IMR-90 (cell line): ENCODE data around the gene GIMAP5. TPM values are rescaled to one million over a fixed set of nuclear protein-coding genes. Genes with fewer than 3 reads are reported as not detected.

Source experiments
- ATAC-seq: fragments of 200-7000 bp; cut with Tn5 transposase; 2 replicates; pipeline ENCODE4 v1.9.1; 2020; ENCODE audit warnings: low read depth, mild to moderate bottlenecking, moderate library complexity
- BruUV-seq: library from RNA; stranded (reverse); fragments of 400-500 nt; replicated peaks from 2 replicates; lab custom pipeline; 2021; lab: Mats Ljungman, UMichigan
- CTCF ChIA-PET: fragments of 300-600 bp; formaldehyde crosslinking; extraction: SDS; loops from one replicate; lab custom pipeline; 2021; ENCODE audit warnings: antibody characterized with exemption; lab: Yijun Ruan, JAX
- POLR2A ChIA-PET: fragments of 300-600 bp; sonication (Branson Sonifier 250); formaldehyde crosslinking; loops from one replicate; lab custom pipeline; 2022; ENCODE audit warnings: antibody characterized with exemption; ENCODE audit not compliant: unreplicated experiment; lab: Charles Lee
- DNase-seq: peaks from one replicate; pipeline ENCODE4 v3.0.0; 2013
- H2AFZ ChIP-seq: replicated peaks from 2 replicates; pipeline ENCODE3; 2013; ENCODE audit warnings: low read length, mild to moderate bottlenecking; ENCODE audit not compliant: poor library complexity
- H2AK5ac ChIP-seq: 2 replicates; pipeline ENCODE4 v1.6.1; 2013; ENCODE audit warnings: low read depth, low read length, inconsistent platforms
- H2AK9ac ChIP-seq: replicated peaks from 2 replicates; pipeline ENCODE3; 2013; ENCODE audit warnings: mild to moderate bottlenecking, low read depth, low read length, moderate library complexity; ENCODE audit not compliant: poor library complexity
- H2BK120ac ChIP-seq: 2 replicates; pipeline ENCODE4 v1.6.1; 2013; ENCODE audit warnings: low read depth, low read length, inconsistent platforms
- H2BK15ac ChIP-seq: 3 replicates; pipeline ENCODE4 v1.6.1; 2013; ENCODE audit warnings: low read depth, low read length, inconsistent platforms
- H2BK20ac ChIP-seq: 2 replicates; pipeline ENCODE4 v1.6.1; 2013; ENCODE audit warnings: low read depth, mild to moderate bottlenecking, inconsistent platforms, low read length, moderate library complexity
- H2BK5ac ChIP-seq: 2 replicates; pipeline ENCODE4 v1.6.1; 2013; ENCODE audit warnings: mild to moderate bottlenecking, low read depth, low read length, inconsistent platforms; ENCODE audit not compliant: poor library complexity, severe bottlenecking
- H3K14ac ChIP-seq: replicated peaks from 2 replicates; pipeline ENCODE4 v1.6.1; 2013; ENCODE audit warnings: low read depth, low read length, inconsistent platforms
- H3K18ac ChIP-seq: 2 replicates; pipeline ENCODE4 v1.6.1; 2013; ENCODE audit warnings: low read depth, low read length, control low read depth
- H3K23ac ChIP-seq: 2 replicates; pipeline ENCODE4 v1.6.1; 2013; ENCODE audit warnings: low read depth, low read length, inconsistent platforms
- H3K27ac ChIP-seq: 2 replicates; pipeline ENCODE4 v1.5.1; 2013; ENCODE audit warnings: mild to moderate bottlenecking, control low read depth, low read length; ENCODE audit not compliant: insufficient read depth
- H3K27me3 ChIP-seq: 2 replicates; pipeline ENCODE4 v1.6.1; 2013; ENCODE audit warnings: low read length; ENCODE audit not compliant: control insufficient read depth, insufficient read depth
- H3K36me3 ChIP-seq: 2 replicates; pipeline ENCODE4 v1.6.1; 2013; ENCODE audit warnings: low read length, mixed read lengths; ENCODE audit not compliant: control insufficient read depth, insufficient read depth
- H3K4ac ChIP-seq: 2 replicates; pipeline ENCODE4 v1.6.1; 2013; ENCODE audit warnings: low read depth, low read length, inconsistent platforms
- H3K4me1 ChIP-seq: 2 replicates; pipeline ENCODE4 v1.6.1; 2013; ENCODE audit warnings: low read length, mixed read lengths; ENCODE audit not compliant: control insufficient read depth, insufficient read depth
- H3K4me2 ChIP-seq: 2 replicates; pipeline ENCODE4 v1.6.1; 2013; ENCODE audit warnings: low read depth, mild to moderate bottlenecking, control low read depth, low read length, moderate library complexity
- H3K4me3 ChIP-seq: 2 replicates; pipeline ENCODE4 v1.5.1; 2013; ENCODE audit warnings: low read depth, mild to moderate bottlenecking, control low read depth, low read length, moderate library complexity; ENCODE audit not compliant: insufficient read depth
- H3K56ac ChIP-seq: 2 replicates; pipeline ENCODE4 v1.6.1; 2013; ENCODE audit warnings: low read length, inconsistent platforms; ENCODE audit not compliant: insufficient read depth; ENCODE audit errors: extremely low read depth
- H3K79me1 ChIP-seq, 2 experiments: 2 replicates each; pipeline ENCODE4 v1.6.1; 2013; ENCODE audit warnings: low read length in 2 of 2, inconsistent platforms in 1 of 2, low read depth in 1 of 2
- H3K9ac ChIP-seq: 2 replicates; pipeline ENCODE4 v1.6.1; 2013; ENCODE audit warnings: low read depth, low read length, control low read depth
- H3K9me1 ChIP-seq: 2 replicates; pipeline ENCODE4 v1.6.1; 2013; ENCODE audit warnings: low read length, inconsistent platforms; ENCODE audit not compliant: insufficient read depth
- H3K9me3 ChIP-seq: 2 replicates; pipeline ENCODE4 v1.6.1; 2013; ENCODE audit warnings: low read length; ENCODE audit not compliant: control insufficient read depth, insufficient read depth
- H4K20me1 ChIP-seq: 2 replicates; pipeline ENCODE4 v1.6.1; 2013; ENCODE audit warnings: low read length, inconsistent platforms; ENCODE audit not compliant: insufficient read depth
- H4K5ac ChIP-seq: 2 replicates; pipeline ENCODE4 v1.6.1; 2013; ENCODE audit warnings: mild to moderate bottlenecking, low read depth, low read length, control low read depth
- H4K8ac ChIP-seq, 2 experiments: 2 replicates each; pipeline ENCODE4 v1.6.1; 2013; ENCODE audit warnings: low read depth in 2 of 2, low read length in 2 of 2, control low read depth in 1 of 2, inconsistent platforms in 1 of 2
- H4K91ac ChIP-seq: 2 replicates; pipeline ENCODE4 v1.6.1; 2013; ENCODE audit warnings: low read depth, low read length, inconsistent platforms; ENCODE audit not compliant: insufficient read depth
- BHLHE40 ChIP-seq: fragments of 150-350 bp; IDR thresholded peaks from 2 replicates; pipeline ENCODE4 v1.6.1; 2016; ENCODE audit warnings: mild to moderate bottlenecking, low read depth, low read length
- CHD1 ChIP-seq: IDR thresholded peaks from 2 replicates; pipeline ENCODE4 v1.6.1; 2012; ENCODE audit warnings: low read depth, low read length, improper control_type of control experiment
- ELK1 ChIP-seq: fragments of 150-350 bp; IDR thresholded peaks from 2 replicates; pipeline ENCODE4 v1.6.1; 2016; ENCODE audit warnings: low read depth, mild to moderate bottlenecking, low read length, moderate library complexity, borderline replicate concordance
- MXI1 ChIP-seq: IDR thresholded peaks from 2 replicates; pipeline ENCODE4 v1.6.1; 2012; ENCODE audit warnings: low read depth, mild to moderate bottlenecking, low read length, moderate library complexity, borderline replicate concordance
- RAD21 ChIP-seq: IDR thresholded peaks from 2 replicates; pipeline ENCODE4 v1.6.1; 2012; ENCODE audit warnings: low read length, improper control_type of control experiment
- RCOR1 ChIP-seq: IDR thresholded peaks from 2 replicates; pipeline ENCODE4 v1.6.1; 2012; ENCODE audit warnings: mild to moderate bottlenecking, low read length, improper control_type of control experiment; ENCODE audit not compliant: insufficient replicate concordance
- USF2 ChIP-seq: fragments of 150-350 bp; IDR thresholded peaks from 2 replicates; pipeline ENCODE4 v1.6.1; 2017; ENCODE audit warnings: mild to moderate bottlenecking, antibody characterized with exemption, low read length, low read depth
- WGBS, 2 experiments: methylation state at CpG; one replicate each; pipeline versions ENCODE4 v1.1.5 to v1.1.7; 2013; ENCODE audit warnings: missing lambda C conversion rate in 2 of 2; ENCODE audit not compliant: insufficient read length in 1 of 2; ENCODE audit errors: extremely low coverage in 2 of 2; 5-methylcytosine and 5-hydroxymethylcytosine counted together
- dilution Hi-C: fragments of 300-500 bp; cut with HindIII; formaldehyde crosslinking; loops from one replicate; pipeline ENCODE4 v1.14.3; 2018; ENCODE audit warnings: low sequenced_read_pairs; ENCODE audit not compliant: unreplicated experiment
- in situ Hi-C: fragments of 300-500 bp; cut with MboI; formaldehyde crosslinking; loops from 3 replicates; pipeline ENCODE4 v1.14.3; 2019; ENCODE audit warnings: low sequenced_read_pairs, inconsistent platforms, mixed read lengths
- intact Hi-C: fragments of 100-400 bp; cut with micrococcal nuclease; formaldehyde crosslinking; loops from 2 replicates; pipeline ENCODE4 v1.10.0; 2022
- polyA plus RNA-seq, 3 experiments: library from polyadenylated mRNA; depleted of rRNA; stranded (reverse); fragments of >200 nt; gene quantifications; 2 replicates each; pipeline ENCODE4 v1.2.3, GENCODE V29; 2012; ENCODE audit warnings: low replicate concordance in 1 of 3
- total RNA-seq: library from RNA; depleted of rRNA; stranded (reverse); fragments of >200 nt; gene quantifications from 2 replicates; pipeline ENCODE4 v1.2.3, GENCODE V29; 2012

Gene GIMAP5
- total and polyA plus RNA-seq, 2 of the 4 experiments (the other 2 are of a cell fraction): not detected

- WGBS, 2 experiments: 33% methylated on average over 3 of the region's 8 CpGs; no CpG with 5 or more reads in 1 of the 2 experiments
- DNase-seq: no peak
- ChIA-PET CTCF (no interaction called here), POLR2A (no interaction called here)
- Histone ChIP-seq H2AFZ (no peak overlapping the region), H2AK9ac (no peak overlapping the region), H3K23ac (no peak overlapping the region), H2BK5ac (no peak overlapping the region), H3K4me2 (no peak overlapping the region), H3K9me3 (no peaks in the 10 kb centered on the region), H3K9ac (no peak overlapping the region), H3K18ac (no peak overlapping the region), H3K4ac (no peak overlapping the region), H3K36me3 (no peaks in the 10 kb centered on the region), H4K8ac (no peak overlapping the region), H4K20me1 (no peaks in the 10 kb centered on the region), H2BK120ac (no peak overlapping the region), H2AK5ac (no peak overlapping the region), H3K27ac (no peak overlapping the region), H3K4me1 (no peaks in the 10 kb centered on the region), H3K56ac (no peak overlapping the region), H3K27me3 (no peaks in the 10 kb centered on the region; the same call in 1 of the 2 replicates), H3K4me3 (no peak overlapping the region), H4K5ac (no peak overlapping the region), H4K91ac (no peak overlapping the region), H3K9me1 (no peaks in the 10 kb centered on the region), H3K14ac (no peak overlapping the region), H2BK20ac (no peak overlapping the region), H3K79me1 (no peaks in the 10 kb centered on the region), H2BK15ac (no peak overlapping the region)
- dilution Hi-C loops: no loop called here
- no peak for ATAC-seq
- intact Hi-C loops: no loop called here
- TF ChIP-seq RCOR1 (no peak), ELK1 (no peak), USF2 (no peak), MXI1 (no peak), RAD21 (no peak), BHLHE40 (no peak), CHD1 (no peak)
- no TSS peak for BruUV-seq
- in situ Hi-C loops: loop anchor here (25.0 kb wide), 1 partner anchor 432 kb away; the partner anchor contains the start of genes ACTR3C and LRRC61
Observed at GRCh38 chr7:150744041-150744656, 6.9 kb downstream of the GIMAP5 start.
